NB4 (cell line): ENCODE data around the gene USP11.

Experiments
- CTCF ChIP-seq: IDR thresholded peaks from one replicate; pipeline ENCODE4 v1.5.1; 2012; ENCODE audit warnings: low read depth, low read length
- POLR2A ChIP-seq: IDR thresholded peaks from 2 replicates; pipeline ENCODE4 v1.6.1; 2011; ENCODE audit warnings: mild to moderate bottlenecking; ENCODE audit not compliant: insufficient read length; ENCODE audit errors: extremely low read depth
- TF ChIP-seq, protein P1 (sequence below): IDR thresholded peaks from 2 replicates; pipeline ENCODE4 v1.6.1; 2011; ENCODE audit warnings: low read depth, low read length

- TF ChIP-seq CTCF (no peak), POLR2A (no peak)
- TF ChIP-seq, protein P1, sequence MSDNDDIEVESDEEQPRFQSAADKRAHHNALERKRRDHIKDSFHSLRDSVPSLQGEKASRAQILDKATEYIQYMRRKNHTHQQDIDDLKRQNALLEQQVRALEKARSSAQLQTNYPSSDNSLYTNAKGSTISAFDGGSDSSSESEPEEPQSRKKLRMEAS: no peak
These were observed 22.0 kb upstream of the USP11 start for GRCh38 chrX:47210661-47211425.
